GM19438 (cell line): ENCODE measurements around the gene CCDC74A.
"Not testable (repeated sequence)": the region's sequence is repeated elsewhere in the genome, so short reads cannot be mapped to it uniquely, and the experiment has no call there.

Experiments used
- ATAC-seq: cut with Tn5 transposase; IDR thresholded peaks from one replicate; pipeline ENCODE4 v1.9.1; 2021; ENCODE audit warnings: low read depth; ENCODE audit not compliant: unreplicated experiment

The CCDC74A gene

GRCh38 chr2:131527131-131528001 is at the start of gene CCDC74A:
TSS of gene CCDC74A (plus strand) at chr2:131527888. CDS start at chr2:131527971, 83 bp downstream.
- peak; percentile 88 for ATAC-seq

- not testable (repeated sequence) for ATAC-seq
These were observed 49.4 kb upstream of the CCDC74A start for GRCh38 chr2:131478074-131478849.

- ATAC-seq: not testable (repeated sequence)
These were observed 48.7 kb upstream of the CCDC74A start for GRCh38 chr2:131478850-131479461.

DNA sequence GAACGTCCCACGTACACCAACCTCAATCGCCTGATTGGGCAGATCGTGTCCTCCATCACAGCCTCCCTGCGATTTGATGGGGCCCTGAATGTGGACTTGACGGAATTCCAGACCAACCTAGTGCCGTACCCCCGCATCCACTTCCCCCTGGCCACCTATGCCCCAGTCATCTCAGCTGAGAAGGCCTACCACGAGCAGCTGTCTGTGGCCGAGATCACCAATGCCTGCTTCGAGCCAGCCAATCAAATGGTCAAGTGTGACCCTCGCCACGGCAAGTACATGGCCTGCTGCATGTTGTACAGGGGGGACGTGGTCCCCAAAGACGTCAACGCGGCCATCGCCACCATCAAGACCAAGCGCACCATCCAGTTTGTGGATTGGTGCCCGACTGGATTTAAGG is 47.3 kb upstream of the CCDC74A start:
- ATAC-seq: not testable (repeated sequence)

- ATAC-seq: not testable (repeated sequence)
These were observed 45.1 kb upstream of the CCDC74A start for GRCh38 chr2:131482506-131483155.

DNA sequence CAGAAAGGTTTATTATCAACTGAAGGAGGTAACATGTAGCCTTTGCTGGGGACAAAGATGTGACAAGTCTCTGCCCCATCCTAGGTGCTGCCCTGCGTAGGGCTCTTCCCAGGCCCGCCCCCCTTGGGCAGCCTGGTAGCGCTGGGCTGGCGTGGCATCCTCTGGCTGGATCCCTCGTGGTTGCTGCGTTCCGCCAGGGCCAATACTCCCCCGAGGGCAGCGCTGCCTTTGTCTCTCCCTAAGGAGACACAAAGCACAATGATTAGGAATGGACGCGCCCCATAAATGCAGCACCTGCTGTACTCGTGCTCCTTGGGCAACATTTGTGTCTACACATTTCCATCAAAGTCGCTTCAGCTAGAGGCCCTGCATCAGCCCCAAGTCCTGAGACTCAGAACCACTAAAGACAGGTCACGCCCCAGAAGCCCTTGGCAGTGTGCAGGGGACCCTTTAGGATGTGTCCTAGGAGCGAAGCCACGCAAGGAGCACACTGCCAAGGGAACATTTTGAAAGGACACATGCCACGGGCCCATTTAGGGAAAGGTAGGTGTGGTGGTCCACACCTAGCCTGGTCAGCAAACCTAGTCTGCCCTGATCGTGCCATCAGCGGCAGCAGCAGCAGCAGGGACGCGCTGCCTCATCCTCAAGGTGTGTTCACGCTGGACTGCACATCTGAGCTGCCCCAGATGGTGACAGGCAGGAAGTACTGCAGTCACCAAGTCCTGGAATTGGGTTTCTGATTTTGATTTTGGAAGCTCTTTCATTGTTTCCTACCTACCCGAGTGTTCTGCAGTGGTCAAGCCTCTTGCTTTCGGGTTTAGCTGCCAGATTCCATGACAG is 43.5 kb upstream of the CCDC74A start:
- not testable (repeated sequence) for ATAC-seq

- ATAC-seq: not testable (repeated sequence)
These were observed 42.7 kb upstream of the CCDC74A start for GRCh38 chr2:131484906-131485460.

DNA sequence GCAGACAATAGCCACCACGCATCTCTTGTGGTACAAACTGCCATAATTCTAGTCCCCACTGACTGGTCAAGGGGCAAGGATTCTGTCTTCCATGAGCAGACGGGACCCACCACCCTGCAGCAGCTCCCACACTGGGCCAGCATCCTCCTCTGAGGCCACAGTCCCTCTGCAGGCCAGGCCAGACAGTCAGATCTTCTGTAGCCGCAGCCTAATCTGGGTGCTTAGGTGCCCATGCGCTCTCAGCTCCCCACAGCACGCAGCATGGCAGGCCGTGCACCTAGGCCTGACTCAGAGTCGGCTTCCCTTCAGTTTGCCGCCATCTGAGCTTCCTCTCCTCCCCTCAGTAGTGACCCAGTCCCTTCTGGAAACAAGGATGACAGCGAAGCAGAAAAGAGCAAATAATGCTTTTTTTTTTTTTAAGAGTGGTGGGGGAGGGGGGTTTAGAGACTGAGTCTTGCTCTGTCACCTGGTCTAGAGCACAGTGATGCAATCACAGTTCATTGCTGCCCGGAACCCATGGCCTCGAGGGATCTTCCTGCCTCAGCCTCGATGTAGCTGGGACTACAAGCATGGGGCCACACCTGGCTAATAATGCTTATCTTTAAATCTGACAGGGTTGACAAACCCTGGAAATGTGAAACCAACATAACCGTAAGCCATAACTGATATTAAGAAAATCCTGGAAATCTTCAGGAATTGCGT is 41.3 kb upstream of the CCDC74A start:
- ATAC-seq: not testable (repeated sequence)

DNA sequence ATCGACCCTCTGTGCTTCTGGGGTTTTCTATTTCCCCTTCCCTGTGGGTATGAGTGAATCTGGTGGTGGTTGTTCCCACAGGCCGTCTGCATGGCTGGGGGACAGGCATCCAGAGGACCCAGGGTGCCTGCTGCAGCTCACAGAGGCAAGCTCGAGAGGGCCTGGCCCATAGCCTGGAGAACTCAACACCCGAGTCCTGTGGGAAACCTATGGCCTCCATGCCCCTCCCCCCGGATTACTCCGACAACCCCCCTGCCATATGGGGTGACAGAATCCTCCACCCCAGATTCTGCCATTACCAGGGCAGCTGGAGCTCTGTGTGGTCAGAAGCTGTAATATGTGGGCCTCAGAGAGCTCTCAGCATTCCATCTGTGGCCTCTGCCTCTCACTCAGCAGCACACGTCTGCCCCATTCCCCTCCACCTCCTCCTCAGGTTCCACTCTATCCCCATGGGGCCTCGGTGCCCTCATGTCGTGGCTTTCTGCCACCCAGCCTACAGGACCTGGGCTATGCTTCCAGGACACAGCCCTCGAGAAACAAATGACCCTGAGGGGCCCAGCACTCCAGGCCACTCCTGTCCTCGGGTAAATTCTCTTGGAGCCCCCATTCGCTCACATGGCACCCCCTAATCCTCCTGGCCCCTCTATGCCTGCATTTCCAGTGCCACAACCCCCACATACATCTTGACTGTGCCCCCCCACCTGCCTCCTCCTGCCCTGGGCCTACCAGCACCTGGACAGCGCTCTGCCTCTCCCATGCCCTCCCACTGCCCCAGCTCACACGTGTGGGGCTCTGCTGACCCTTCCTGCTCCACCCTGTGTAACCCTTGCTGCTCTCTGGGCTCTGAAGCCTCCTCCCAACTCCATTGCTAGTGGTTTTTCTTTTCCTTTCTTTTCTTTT is 39.1 kb upstream of the CCDC74A start:
- ATAC-seq: no peak

DNA sequence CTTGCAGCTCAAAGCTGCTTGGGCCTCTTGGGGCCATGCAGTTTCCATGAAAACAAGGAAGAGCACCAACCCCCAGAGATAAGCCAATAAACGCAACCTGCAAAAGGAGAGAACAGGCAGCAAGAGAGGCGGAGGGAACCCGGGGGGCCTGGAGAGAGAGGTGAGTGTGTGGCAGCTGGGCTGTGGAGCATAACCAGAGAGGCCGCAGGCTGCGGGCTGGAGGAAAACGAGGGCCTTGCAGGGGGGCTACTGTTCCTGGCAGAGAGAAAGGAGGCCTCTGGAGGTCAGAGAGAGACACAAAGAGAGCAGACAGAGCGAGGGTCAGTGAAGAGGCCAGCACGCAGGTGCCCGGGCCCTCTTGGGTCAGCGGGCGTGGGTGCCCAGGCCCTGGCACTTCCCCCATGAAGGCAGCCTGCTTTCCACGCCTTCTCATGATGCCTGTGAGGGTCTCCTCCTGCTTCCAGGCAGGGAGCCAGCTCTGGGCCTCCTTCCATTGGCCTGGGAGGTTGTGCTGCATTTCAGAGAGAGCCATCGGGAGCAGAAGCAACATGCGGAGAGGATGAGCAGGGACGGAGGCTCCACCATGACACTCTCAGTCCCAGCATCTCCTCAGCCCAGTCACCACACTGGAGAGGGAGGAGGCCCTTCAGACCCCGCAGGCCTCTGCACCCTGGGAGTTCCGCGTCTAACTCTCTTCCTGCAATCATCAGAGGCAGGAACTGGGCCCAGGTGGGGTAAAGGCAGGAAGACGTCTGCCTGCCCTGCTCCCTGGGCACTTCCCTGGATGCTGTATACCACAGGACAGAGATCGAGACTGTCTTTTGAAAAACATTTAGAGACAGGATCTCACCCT is 36.8 kb upstream of the CCDC74A start:
- ATAC-seq: peak; percentile 22

DNA sequence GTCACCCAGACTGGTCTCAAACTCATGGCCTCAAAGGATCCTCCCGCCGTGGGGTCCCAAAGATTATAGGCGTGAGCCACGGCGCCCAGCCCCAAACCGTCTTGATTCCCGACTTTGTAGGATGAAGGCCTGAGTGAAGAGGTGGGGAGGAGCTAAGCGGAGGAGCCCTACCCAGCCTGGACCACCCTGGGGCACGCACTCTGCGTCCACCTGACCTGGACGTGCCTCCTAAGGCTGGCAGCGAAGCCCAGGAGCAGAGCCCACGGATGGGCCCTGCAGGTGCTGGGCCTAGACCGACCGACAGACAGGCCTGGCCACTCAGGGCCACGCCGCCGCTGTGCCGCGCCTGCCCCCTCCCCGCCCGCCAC is 36.2 kb upstream of the CCDC74A start:
- not testable (repeated sequence) for ATAC-seq

DNA sequence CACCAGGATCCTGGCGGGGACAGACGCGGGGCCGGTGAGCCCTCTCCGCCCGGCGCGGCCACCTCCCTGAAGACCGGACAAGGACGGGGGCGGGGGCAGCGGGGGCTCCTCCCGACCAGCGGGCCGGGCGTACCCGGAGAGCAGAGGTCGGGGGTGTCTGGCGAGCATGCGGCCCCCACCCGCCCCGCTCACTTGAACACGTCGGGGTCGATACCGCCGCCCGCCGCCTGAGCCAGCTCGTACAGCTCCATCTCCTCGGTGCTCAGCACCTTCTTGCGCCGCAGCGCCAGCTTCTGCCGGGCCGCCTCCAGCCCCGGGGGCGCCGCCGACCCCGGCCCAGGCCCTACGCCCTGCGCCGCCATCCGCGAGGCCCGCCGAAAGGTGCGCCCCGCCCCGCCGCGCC is 35.7 kb upstream of the CCDC74A start, which contains the start of gene MZT2A:
MZT2A (minus strand) TSS at position 383 of the 403 bp plus-strand sequence; CDS start at position 362, 21 bp downstream.
- peak; percentile 11 for ATAC-seq

DNA sequence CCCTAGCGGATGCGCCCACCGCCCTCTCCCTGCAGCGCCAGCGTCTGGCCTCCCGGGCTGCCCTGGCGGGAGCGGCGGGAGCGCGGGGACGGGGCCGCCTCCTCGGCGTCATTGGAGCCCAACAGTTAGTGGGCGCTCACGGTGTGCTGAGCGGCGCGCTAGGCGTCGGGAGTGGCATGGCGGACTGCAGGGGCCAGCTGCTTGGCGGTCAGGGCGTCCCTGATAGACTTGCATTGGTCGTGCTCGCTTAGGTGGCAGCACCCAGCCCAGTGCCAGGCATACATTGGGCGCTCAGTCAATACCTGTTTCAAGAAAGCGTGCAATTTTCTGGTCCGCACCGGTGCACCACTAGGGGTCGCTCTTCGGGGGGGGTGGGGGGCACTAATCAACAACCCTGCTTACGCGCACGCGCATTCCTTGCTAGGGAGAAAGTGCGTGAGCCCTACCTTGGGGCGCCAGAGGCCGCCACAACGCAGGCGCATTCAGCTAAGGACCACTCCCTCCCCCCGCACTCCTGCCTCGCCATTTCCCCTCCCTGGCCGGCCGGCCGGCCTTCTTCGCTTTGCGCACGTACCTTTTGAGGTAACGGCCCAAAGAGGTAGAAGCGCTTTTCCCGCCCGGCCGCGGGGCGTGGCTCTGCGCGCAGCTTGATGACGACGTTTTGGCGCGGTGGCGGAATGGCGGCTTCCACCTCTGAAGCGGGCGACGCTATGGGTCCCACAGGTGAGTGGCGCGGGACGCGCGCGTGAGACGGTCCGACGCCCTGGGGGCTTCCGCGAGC is 35.1 kb upstream of the CCDC74A start:
- ATAC-seq: peak; percentile 64

DNA sequence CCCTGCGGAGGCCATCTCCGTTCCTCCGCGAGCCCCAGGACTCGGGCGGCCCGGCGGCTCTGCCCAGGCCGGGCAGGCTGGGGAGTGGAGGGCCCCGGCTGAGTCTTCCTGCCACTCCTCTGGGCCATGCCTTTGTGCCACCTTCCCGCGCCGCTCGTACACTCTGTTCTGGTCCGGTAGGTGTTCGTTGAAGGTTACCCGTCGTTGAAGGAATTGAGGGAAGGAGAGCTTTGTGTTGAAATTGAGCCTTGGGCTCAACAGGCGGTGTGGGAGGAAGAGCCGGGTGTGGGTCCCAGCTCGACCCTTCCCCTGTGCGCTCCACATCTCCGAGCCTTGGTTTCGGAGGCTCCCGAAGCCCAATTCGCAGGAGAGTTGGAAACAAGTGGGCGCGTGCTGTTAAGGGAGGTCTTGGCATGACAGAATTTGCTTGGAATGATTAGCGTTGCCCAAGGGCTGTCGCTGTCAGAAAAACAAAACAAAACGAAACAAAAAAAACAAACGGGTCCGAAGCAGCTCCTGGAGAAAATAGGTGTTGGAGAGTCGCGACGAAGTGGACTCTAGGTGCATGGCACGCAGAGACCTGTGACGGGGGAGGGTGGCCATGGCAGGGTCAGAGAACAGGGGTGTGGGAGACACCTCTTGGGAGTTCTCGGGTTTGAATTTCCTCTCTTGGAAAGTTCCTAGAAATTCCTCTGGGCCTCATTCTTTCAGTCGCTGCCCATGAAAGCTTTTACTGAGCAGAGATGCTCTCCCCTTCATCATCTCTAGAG is 34.3 kb upstream of the CCDC74A start:
- peak; percentile 23 for ATAC-seq

DNA sequence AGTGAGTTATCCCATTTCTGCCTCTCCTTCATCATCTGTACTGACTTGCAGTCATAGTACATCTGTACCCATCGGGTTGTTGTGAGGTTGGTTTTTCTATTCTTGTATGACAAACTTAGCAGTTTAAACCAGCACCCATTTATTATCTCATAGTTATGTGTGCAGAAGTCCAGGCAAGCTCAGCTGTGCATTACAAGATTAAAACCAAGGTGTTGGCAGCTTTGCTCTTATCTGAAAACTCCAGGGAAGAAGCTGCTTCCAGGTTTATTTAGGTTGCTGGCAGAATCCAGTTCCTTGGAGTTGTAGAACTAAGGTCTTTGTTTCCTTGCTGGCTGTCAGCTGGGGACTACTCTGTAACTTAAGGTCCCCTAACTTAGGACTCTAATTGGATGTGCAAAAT is 32.2 kb upstream of the CCDC74A start:
- not testable (repeated sequence) for ATAC-seq
